Transverse colon (tissue), 4 donors: ENCODE data around the gene CORO2B.

Experiments used
- POLR2A ChIP-seq: fragments of 450-650 bp; IDR thresholded peaks from one replicate; pipeline ENCODE4 v1.6.1; 2016; ENCODE audit warnings: antibody characterized with exemption, mild to moderate bottlenecking, moderate library complexity
- POLR2AphosphoS5 ChIP-seq, 3 donors: sonication (generic); formaldehyde crosslinking; IDR thresholded peaks; one replicate each; pipeline ENCODE4 v1.6.1; 2016; ENCODE audit warnings: antibody characterized with exemption in 3 of 3
- TF ChIP-seq, protein P1 (sequence below), 5 experiments: fragments of 200-600 bp in 3 of 5; fragments of 450-650 bp in 2 of 5; sonication (generic) in 3 of 5; IDR thresholded peaks; 1 replicate in 2 of 5; 2 replicates in 3 of 5; pipeline ENCODE4 v1.5.1; 2016 to 2017; ENCODE audit warnings: antibody characterized with exemption in 5 of 5, inconsistent platforms in 3 of 5, mild to moderate bottlenecking in 2 of 5, moderate library complexity in 1 of 5

DNA sequence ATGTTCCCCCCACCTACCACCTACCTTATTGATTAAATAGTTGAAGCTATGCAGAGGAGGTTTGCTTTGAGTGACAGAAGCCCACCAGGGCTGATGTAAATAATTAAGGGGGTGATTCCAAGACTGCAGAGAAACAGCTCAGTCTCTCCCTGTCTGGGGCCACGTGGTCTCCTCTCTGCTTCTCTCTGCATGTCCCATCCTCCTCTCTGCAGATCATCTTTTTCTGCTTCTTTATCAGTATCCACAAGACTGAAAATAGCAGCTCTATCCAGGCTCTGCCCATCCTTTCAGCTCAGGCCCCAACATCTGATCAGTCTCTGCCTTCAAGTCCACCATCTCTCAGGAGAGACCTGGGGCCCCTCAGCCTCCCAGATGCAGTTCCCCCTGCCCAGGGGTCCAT is 131.1 kb downstream of the CORO2B start:
- TF ChIP-seq, protein P1, sequence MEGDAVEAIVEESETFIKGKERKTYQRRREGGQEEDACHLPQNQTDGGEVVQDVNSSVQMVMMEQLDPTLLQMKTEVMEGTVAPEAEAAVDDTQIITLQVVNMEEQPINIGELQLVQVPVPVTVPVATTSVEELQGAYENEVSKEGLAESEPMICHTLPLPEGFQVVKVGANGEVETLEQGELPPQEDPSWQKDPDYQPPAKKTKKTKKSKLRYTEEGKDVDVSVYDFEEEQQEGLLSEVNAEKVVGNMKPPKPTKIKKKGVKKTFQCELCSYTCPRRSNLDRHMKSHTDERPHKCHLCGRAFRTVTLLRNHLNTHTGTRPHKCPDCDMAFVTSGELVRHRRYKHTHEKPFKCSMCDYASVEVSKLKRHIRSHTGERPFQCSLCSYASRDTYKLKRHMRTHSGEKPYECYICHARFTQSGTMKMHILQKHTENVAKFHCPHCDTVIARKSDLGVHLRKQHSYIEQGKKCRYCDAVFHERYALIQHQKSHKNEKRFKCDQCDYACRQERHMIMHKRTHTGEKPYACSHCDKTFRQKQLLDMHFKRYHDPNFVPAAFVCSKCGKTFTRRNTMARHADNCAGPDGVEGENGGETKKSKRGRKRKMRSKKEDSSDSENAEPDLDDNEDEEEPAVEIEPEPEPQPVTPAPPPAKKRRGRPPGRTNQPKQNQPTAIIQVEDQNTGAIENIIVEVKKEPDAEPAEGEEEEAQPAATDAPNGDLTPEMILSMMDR (IDR thresholded peaks at IDR 0.05), result no peak
- TF ChIP-seq POLR2A (no peak), POLR2AphosphoS5 (IDR thresholded peaks at IDR 0.05) (no peak)
